Measurements from ENCODE around the gene BPIFB3. TPM values are rescaled to one million over a fixed set of nuclear protein-coding genes. Genes with fewer than 3 reads are reported as not detected.

Gene BPIFB3
- total and polyA plus RNA-seq, 9 of the 15 experiments (the other 6 are each of a cell fraction or from before 2014, with no cell fraction given): not detected

DNA sequence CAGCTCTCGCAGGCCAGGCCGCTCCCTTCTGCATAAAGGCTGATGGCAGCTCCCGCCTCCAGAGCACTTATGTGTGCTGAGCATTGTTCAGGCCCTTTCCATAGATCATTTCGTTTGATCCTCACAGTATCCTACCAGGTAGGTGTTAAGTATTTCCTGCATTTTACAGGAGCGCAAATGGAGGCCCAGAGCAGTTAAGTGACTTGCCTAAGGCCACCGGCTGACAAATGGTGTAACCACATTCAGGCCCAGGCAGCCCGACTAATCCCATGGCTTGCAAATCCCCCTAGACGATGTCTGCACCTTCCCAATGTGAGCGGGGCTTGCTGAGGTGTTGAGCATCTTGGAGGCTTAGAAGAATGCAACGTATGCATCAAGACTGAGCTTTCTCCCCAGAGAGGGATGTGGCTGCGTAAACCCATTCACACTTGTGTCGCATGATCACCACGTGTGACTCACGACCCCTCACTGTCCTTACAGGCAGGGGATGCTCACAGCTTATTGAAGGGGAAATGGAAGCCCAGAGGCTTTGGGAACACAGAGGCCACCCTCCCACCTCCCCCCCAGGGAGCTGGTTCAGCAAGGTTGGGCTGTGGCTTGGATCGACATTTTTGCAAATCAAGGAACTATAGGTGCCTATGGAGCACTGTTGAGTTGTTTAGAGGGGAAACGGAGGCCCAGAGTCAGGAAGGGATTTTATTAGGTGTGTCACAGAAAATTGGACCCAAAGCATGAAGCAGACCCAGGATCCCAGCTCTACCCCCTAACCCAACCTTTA lies 39.2 kb upstream of the BPIFB3 start:
- intact Hi-C loops (cut with micrococcal nuclease): no loop called here
- no peaks in the 10 kb centered on the region for H3K9me3 ChIP-seq (replicated peaks; ENCODE audit: control insufficient read depth, insufficient read depth, low read depth, low read length)
- no TSS peak for BruUV-seq (replicated peaks)
- ChIA-PET CTCF (ENCODE audit: low intra/inter-chr PET ratio) (no interaction called here), POLR2A (interaction anchor here (1.1 kb wide), 1 partner anchor 105 kb away, joined by 3 read pairs; no protein-coding TSS in a partner anchor)
- H3K9ac ChIP-seq (ENCODE audit: insufficient read depth in 1 of 2, low read depth in 2 of 2, low read length in 2 of 2): no peak overlapping the region
- no peak for FAIRE-seq
- no peaks in the 10 kb centered on the region for H3K36me3 ChIP-seq (ENCODE audit: control insufficient read depth, insufficient read depth, low read length)
- in situ Hi-C loops (cut with MboI): no loop called here
- no peak overlapping the region for H2AFZ ChIP-seq (ENCODE audit: low read depth, low read length)
- under 1% methylated on average over 16 of the region's 16 CpGs for WGBS (ENCODE audit: insufficient coverage, low coverage, missing lambda C conversion rate)
- no peak for ATAC-seq
- peaks cover 5 to 45% of the 10 kb centered on the region in 2 experiments; a peak in 4 of 5 replicates for H3K27me3 ChIP-seq (ENCODE audit: control insufficient read depth in 2 of 2, insufficient read depth in 2 of 2, low read length in 2 of 2)
- H3K9me1 ChIP-seq (ENCODE audit: control insufficient read depth, insufficient read depth, low read length): peaks cover 2% of the 10 kb centered on the region
- no peaks in the 10 kb centered on the region for H3K79me2 ChIP-seq (ENCODE audit: control insufficient read depth, insufficient read depth, low read length)
- DNase-seq (ENCODE audit: extremely low read depth in 1 of 4, low spot score in 3 of 4): no peak
- TF ChIP-seq, protein P1, sequence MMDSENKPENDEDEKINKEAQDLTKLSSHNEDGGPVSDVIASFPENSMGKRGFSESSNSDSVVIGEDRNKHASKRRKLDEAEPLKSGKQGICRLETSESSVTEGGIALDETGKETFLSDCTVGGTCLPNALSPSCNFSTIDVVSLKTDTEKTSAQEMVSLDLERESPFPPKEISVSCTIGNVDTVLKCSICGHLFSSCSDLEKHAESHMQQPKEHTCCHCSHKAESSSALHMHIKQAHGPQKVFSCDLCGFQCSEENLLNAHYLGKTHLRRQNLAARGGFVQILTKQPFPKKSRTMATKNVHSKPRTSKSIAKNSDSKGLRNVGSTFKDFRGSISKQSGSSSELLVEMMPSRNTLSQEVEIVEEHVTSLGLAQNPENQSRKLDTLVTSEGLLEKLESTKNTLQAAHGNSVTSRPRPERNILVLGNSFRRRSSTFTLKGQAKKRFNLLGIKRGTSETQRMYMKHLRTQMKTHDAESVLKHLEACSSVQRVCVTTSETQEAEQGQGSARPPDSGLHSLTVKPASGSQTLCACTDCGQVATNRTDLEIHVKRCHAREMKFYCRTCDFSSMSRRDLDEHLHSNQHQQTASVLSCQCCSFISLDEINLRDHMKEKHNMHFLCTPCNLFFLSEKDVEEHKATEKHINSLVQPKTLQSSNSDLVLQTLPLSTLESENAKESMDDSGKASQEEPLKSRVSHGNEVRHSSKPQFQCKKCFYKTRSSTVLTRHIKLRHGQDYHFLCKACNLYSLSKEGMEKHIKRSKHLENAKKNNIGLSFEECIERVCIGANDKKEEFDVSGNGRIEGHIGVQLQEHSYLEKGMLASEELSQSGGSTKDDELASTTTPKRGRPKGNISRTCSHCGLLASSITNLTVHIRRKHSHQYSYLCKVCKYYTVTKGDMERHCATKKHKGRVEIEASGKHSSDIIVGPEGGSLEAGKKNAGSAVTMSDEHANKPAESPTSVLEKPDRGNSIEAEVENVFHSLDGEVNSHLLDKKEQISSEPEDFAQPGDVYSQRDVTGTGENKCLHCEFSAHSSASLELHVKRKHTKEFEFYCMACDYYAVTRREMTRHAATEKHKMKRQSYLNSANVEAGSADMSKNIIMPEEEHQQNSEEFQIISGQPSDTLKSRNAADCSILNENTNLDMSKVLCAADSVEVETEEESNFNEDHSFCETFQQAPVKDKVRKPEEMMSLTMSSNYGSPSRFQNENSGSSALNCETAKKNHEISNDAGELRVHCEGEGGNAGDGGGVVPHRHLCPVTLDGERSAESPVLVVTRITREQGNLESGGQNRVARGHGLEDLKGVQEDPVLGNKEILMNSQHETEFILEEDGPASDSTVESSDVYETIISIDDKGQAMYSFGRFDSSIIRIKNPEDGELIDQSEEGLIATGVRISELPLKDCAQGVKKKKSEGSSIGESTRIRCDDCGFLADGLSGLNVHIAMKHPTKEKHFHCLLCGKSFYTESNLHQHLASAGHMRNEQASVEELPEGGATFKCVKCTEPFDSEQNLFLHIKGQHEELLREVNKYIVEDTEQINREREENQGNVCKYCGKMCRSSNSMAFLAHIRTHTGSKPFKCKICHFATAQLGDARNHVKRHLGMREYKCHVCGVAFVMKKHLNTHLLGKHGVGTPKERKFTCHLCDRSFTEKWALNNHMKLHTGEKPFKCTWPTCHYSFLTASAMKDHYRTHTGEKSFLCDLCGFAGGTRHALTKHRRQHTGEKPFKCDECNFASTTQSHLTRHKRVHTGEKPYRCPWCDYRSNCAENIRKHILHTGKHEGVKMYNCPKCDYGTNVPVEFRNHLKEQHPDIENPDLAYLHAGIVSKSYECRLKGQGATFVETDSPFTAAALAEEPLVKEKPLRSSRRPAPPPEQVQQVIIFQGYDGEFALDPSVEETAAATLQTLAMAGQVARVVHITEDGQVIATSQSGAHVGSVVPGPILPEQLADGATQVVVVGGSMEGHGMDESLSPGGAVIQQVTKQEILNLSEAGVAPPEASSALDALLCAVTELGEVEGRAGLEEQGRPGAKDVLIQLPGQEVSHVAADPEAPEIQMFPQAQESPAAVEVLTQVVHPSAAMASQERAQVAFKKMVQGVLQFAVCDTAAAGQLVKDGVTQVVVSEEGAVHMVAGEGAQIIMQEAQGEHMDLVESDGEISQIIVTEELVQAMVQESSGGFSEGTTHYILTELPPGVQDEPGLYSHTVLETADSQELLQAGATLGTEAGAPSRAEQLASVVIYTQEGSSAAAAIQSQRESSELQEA (IDR thresholded peaks at IDR 0.05; ENCODE audit: low read depth): no peak
- TF ChIP-seq TAF15 (IDR thresholded peaks at IDR 0.05; ENCODE audit: low read depth, low read length) (no peak), ZFX (CRISPR knock-in tag; IDR thresholded peaks at IDR 0.05) (no peak), GTF2A2 (tag; IDR thresholded peaks at IDR 0.05) (no peak), PCBP1 (IDR thresholded peaks at IDR 0.05; ENCODE audit: low read depth, low read length, poor library complexity, severe bottlenecking) (no peak), ZNF354B (CRISPR knock-in tag; IDR thresholded peaks at IDR 0.05) (no peak), PHF8 (IDR thresholded peaks at IDR 0.05; ENCODE audit: borderline replicate concordance, low read length) (no peak), TEAD4 (IDR thresholded peaks at IDR 0.05; ENCODE audit: low read length) (no peak), TEAD4 (CRISPR knock-in tag; IDR thresholded peaks at IDR 0.05; ENCODE audit: borderline replicate concordance) (no peak), ZBTB1 (CRISPR knock-in tag; IDR thresholded peaks at IDR 0.05; ENCODE audit: borderline replicate concordance, low read depth) (no peak)
- TF ChIP-seq, protein P2, sequence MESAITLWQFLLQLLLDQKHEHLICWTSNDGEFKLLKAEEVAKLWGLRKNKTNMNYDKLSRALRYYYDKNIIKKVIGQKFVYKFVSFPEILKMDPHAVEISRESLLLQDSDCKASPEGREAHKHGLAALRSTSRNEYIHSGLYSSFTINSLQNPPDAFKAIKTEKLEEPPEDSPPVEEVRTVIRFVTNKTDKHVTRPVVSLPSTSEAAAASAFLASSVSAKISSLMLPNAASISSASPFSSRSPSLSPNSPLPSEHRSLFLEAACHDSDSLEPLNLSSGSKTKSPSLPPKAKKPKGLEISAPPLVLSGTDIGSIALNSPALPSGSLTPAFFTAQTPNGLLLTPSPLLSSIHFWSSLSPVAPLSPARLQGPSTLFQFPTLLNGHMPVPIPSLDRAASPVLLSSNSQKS (CRISPR knock-in tag; IDR thresholded peaks at IDR 0.05): no peak
- TF ChIP-seq, protein P3, sequence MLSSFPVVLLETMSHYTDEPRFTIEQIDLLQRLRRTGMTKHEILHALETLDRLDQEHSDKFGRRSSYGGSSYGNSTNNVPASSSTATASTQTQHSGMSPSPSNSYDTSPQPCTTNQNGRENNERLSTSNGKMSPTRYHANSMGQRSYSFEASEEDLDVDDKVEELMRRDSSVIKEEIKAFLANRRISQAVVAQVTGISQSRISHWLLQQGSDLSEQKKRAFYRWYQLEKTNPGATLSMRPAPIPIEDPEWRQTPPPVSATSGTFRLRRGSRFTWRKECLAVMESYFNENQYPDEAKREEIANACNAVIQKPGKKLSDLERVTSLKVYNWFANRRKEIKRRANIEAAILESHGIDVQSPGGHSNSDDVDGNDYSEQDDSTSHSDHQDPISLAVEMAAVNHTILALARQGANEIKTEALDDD (IDR thresholded peaks at IDR 0.05): no peak
- H3K4me3 ChIP-seq: no peak overlapping the region
- no peak overlapping the region for H3K27ac ChIP-seq (ENCODE audit: extremely low read depth, low read depth, low read length)
- no peak overlapping the region for H3K4me2 ChIP-seq (ENCODE audit: insufficient read depth, low read length)
- H4K20me1 ChIP-seq (replicated peaks; ENCODE audit: control insufficient read depth, insufficient read depth, low read length): no peaks in the 10 kb centered on the region; the same call in 1 of the 2 replicates
- peaks cover 0 to 3% of the 10 kb centered on the region in 2 experiments; a peak in 1 of 5 replicates for H3K4me1 ChIP-seq (replicated peaks in 1 of 2; ENCODE audit: control insufficient read depth in 2 of 2, insufficient read depth in 2 of 2, low read length in 2 of 2)
